NCI-H2196 (cell line): ENCODE measurements around the gene EEA1.

Experiments used
- DNase-seq: peaks from one replicate; lab custom pipeline; 2025; ENCODE audit not compliant: unreplicated experiment; lab: John Stamatoyannopoulos, UW

Gene EEA1

DNA sequence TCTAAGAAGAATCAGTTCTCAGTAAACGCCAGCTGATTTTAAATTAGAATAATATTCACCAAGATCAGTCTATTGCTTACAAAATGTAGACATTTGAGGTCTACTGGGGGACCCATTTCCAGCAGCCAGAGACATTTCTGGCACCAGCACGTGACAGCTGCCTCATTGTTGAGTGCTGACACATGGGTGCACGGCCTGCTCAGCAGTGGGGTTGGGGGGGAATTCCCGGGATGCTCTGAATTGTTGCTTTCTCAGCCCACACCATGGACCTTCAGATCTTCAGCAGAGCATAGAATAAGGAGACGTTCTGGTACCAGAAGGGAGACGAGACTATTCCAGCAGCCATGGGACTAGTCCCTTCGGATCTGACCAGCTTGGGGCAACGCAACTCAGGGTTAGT is 208.0 kb downstream of the EEA1 start:
- DNase-seq: no peak
